CD4-positive, alpha-beta memory T cell (primary cell): Measurements from ENCODE around the gene XKR7. TPM values are rescaled to one million over a fixed set of nuclear protein-coding genes. Genes with fewer than 3 reads are reported as not detected.
A peak's percentile ranks its signal among the peaks of the same experiment; 100 is the strongest.

Experiments used
- CTCF ChIA-PET: fragments of 350-600 bp; sonication (Branson Sonifier 250); formaldehyde crosslinking; loops from one replicate; lab custom pipeline; 2021; ENCODE audit warnings: inconsistent platforms; ENCODE audit not compliant: partially characterized antibody; lab: Charles Lee
- POLR2A ChIA-PET: fragments of 350-600 bp; sonication (Branson Sonifier 250); formaldehyde crosslinking; loops from one replicate; lab custom pipeline; 2021; ENCODE audit not compliant: partially characterized antibody; lab: Charles Lee
- DNase-seq, 5 donors: peaks; one replicate each; pipeline versions ENCODE4 v3.0.0 to v3.0.0-alpha.2; 2020 to 2022; ENCODE audit warnings: mixed read lengths in 1 of 5
- H3K27ac ChIP-seq: one replicate; pipeline ENCODE4 v1.7.0; 2013; ENCODE audit warnings: low read depth, low read length
- H3K27me3 ChIP-seq: 2 replicates; pipeline ENCODE4 v1.7.0; 2013; ENCODE audit warnings: mild to moderate bottlenecking, low read length, moderate library complexity; ENCODE audit not compliant: insufficient read depth
- H3K36me3 ChIP-seq: 2 replicates; pipeline ENCODE4 v1.7.0; 2013; ENCODE audit warnings: mild to moderate bottlenecking, low read length, moderate library complexity; ENCODE audit not compliant: insufficient read depth
- H3K4me1 ChIP-seq: 2 replicates; pipeline ENCODE4 v1.7.0; 2013; ENCODE audit warnings: mild to moderate bottlenecking, low read length, moderate library complexity; ENCODE audit not compliant: insufficient read depth
- H3K4me3 ChIP-seq, 2 donors: one replicate each; pipeline ENCODE4 v1.7.0; 2013; ENCODE audit warnings: low read length in 2 of 2, mild to moderate bottlenecking in 1 of 2
- H3K9me3 ChIP-seq, 2 donors: one replicate each; pipeline ENCODE4 v1.7.0; 2013; ENCODE audit warnings: low read length in 2 of 2, control low read depth in 1 of 2; ENCODE audit not compliant: control insufficient read depth in 1 of 2
- H3K27ac Mint-ChIP-seq, 7 donors: one replicate each; pipeline ENCODE4 v1.8.0; 2020 to 2021; ENCODE audit warnings: mixed read lengths in 7 of 7, mild to moderate bottlenecking in 6 of 7, inconsistent platforms in 3 of 7, moderate library complexity in 3 of 7
- H3K27me3 Mint-ChIP-seq, 2 donors: one replicate each; pipeline ENCODE4 v1.8.0; 2020 to 2021; ENCODE audit warnings: mixed read lengths in 2 of 2
- H3K36me3 Mint-ChIP-seq, 2 donors: one replicate each; pipeline ENCODE4 v1.8.0; 2020 to 2021; ENCODE audit warnings: mixed read lengths in 2 of 2, inconsistent platforms in 1 of 2, mild to moderate bottlenecking in 1 of 2
- H3K4me1 Mint-ChIP-seq, 4 donors: one replicate each; pipeline ENCODE4 v1.8.0; 2020 to 2021; ENCODE audit warnings: mixed read lengths in 4 of 4, mild to moderate bottlenecking in 1 of 4
- H3K4me3 Mint-ChIP-seq, 8 donors: one replicate each; pipeline ENCODE4 v1.8.0; 2020 to 2021; ENCODE audit warnings: mixed read lengths in 8 of 8, mild to moderate bottlenecking in 7 of 8, moderate library complexity in 6 of 8, inconsistent platforms in 3 of 8
- H3K9me3 Mint-ChIP-seq, 8 donors: one replicate each; pipeline ENCODE4 v1.8.0; 2020 to 2021; ENCODE audit warnings: mixed read lengths in 8 of 8, mild to moderate bottlenecking in 5 of 8, inconsistent platforms in 3 of 8, moderate library complexity in 1 of 8
- intact Hi-C: fragments of 100-400 bp; cut with micrococcal nuclease; formaldehyde crosslinking; loops from one replicate; pipeline ENCODE4 v1.15.1; 2023
- polyA plus RNA-seq, 2 donors: library from polyadenylated mRNA; unstranded; fragments of 300-500 nt; fragmentation: Illumina TruSeq; gene quantifications; one replicate each; pipeline ENCODE4 v1.2.3, GENCODE V29; 2021
- total RNA-seq, 2 experiments: library from RNA; stranded (reverse); gene quantifications; one replicate each; pipeline ENCODE4 v1.2.3, GENCODE V29; 2021

The XKR7 gene
- total and polyA plus RNA-seq, 4 experiments from 2014 or later = not detected

DNA sequence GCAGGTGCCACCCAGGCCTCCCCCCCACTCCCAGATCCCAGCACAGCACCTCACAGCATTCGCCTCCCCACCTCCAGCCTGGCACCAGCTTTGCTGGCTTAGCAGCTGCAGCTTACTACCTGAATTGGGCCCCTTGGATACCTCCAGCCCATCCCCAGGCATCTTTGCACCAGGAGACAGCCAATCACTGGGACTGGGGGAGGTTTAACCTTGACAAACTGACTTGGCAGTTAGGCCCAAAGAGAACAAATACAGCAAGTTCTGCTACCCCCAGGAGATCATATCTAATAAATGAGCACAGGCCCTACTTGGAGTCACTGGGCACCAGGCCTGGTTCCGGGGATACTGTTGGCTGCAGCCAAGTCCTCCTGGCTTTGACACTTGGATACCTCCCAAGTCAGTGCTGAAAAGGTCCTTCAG lies 24.9 kb upstream of the XKR7 start:
- peaks cover 0 to 4% (median 0%) of the 10 kb centered on the region in 4 donors for H3K4me1 Mint-ChIP-seq
- no peak overlapping the region for H3K27ac Mint-ChIP-seq
- no peak for DNase-seq
- H3K4me3 Mint-ChIP-seq = no peak overlapping the region
- no peaks in the 10 kb centered on the region for H3K4me1 ChIP-seq
- no peak overlapping the region for H3K4me3 ChIP-seq
- H3K9me3 ChIP-seq = no peaks in the 10 kb centered on the region
- no peaks in the 10 kb centered on the region for H3K27me3 Mint-ChIP-seq
- peaks cover 24 to 56% of the 10 kb centered on the region in 2 donors for H3K36me3 Mint-ChIP-seq
- no peaks in the 10 kb centered on the region for H3K27me3 ChIP-seq
- peaks cover 38% of the 10 kb centered on the region for H3K36me3 ChIP-seq
- intact Hi-C loops = no loop called here
- H3K27ac ChIP-seq = no peak overlapping the region
- CTCF ChIA-PET = interaction anchor here (3.7 kb wide), 1 partner anchor 9 kb away, joined by 19 read pairs; the partner anchor contains the start of gene PDRG1
- H3K9me3 Mint-ChIP-seq = no peaks in the 10 kb centered on the region
- POLR2A ChIA-PET = no interaction called here

DNA sequence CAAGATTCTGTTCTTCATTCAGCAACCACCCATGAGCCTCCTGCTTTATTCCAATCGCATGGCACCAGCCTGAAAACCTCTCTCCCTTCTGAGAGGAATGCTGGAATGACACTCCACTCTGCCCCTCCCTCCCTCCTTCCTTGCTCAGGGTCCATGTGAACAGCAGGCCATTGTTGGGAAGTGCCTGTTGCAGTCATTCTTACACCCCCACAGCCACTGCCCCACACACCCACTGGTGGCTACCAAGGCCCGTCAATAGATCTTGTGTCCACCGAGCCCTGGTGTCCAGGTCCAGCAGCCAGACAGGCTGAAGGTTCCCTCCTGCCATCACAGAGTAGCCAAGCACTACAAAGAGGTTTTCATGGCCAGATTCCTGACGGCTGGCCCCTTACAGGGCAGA lies 22.6 kb upstream of the XKR7 start:
- Mint-ChIP-seq H3K4me3 (no peak overlapping the region), H3K4me1 (peaks cover 9 to 20% (median 13%) of the 10 kb centered on the region in 4 donors), H3K27me3 (no peaks in the 10 kb centered on the region), H3K36me3 (peaks cover 38 to 71% of the 10 kb centered on the region in 2 donors), H3K9me3 (no peaks in the 10 kb centered on the region), H3K27ac (no peak overlapping the region)
- Histone ChIP-seq H3K27ac (no peak overlapping the region), H3K27me3 (no peaks in the 10 kb centered on the region), H3K36me3 (peaks cover 50% of the 10 kb centered on the region), H3K9me3 (no peaks in the 10 kb centered on the region), H3K4me1 (peaks cover 8% of the 10 kb centered on the region), H3K4me3 (no peak overlapping the region)
- no peak for DNase-seq
- ChIA-PET POLR2A (no interaction called here), CTCF (no interaction called here)
- intact Hi-C loops = no loop called here

DNA sequence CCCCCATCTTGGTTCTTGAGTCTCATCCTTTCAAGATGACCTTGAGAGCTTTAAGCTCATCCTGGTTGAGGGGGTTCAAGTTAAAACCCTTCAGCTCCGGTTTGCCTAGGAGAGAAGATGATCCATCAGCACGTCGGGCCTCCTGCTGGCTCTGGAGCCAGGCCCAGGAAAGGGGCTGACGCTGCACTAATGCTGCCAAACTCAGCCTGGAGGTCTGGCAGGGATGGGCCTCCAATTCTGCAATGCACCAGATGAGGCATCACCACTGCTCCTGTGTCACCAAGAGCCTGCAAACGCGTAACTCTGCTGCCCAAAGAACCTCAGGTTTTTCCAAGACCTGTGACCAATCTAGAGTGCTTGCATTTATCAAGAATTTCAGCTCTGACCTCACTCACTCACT lies 22.2 kb upstream of the XKR7 start:
- no peaks in the 10 kb centered on the region for H3K27me3 Mint-ChIP-seq
- no peak overlapping the region for H3K4me3 Mint-ChIP-seq
- H3K27ac ChIP-seq = no peak overlapping the region
- H3K9me3 ChIP-seq = no peaks in the 10 kb centered on the region
- H3K4me3 ChIP-seq = no peak overlapping the region
- peaks cover 38 to 68% of the 10 kb centered on the region in 2 donors for H3K36me3 Mint-ChIP-seq
- ChIA-PET POLR2A (no interaction called here), CTCF (no interaction called here)
- H3K4me1 Mint-ChIP-seq = peaks cover 10 to 25% (median 18%) of the 10 kb centered on the region in 4 donors
- H3K27ac Mint-ChIP-seq = no peak overlapping the region
- intact Hi-C loops = no loop called here
- no peaks in the 10 kb centered on the region for H3K9me3 Mint-ChIP-seq
- DNase-seq = no peak
- no peaks in the 10 kb centered on the region for H3K27me3 ChIP-seq
- peaks cover 13% of the 10 kb centered on the region for H3K4me1 ChIP-seq
- H3K36me3 ChIP-seq = peaks cover 50% of the 10 kb centered on the region

DNA sequence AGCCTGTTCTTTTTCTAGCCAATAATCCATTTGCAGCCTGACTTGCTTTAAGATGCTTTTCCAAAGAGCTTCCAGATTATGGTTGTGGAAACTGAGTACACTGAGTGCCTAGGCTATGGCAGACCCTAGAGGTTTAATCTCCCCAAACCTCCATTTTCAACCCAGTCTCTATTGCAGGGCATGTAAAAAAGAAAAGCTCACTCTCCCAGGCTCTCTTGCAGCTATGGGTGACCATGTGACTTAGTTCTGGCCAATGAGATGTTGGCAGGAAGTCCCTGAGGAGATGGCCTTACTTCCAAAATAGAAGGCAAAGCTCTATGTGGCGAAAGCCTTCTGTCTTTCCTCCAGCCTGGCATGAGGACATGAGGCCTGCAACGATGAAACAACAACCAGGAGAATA lies 19.9 kb upstream of the XKR7 start:
- peaks cover 0 to 2% (median 0%) of the 10 kb centered on the region in 8 donors for H3K9me3 Mint-ChIP-seq
- peaks cover 22 to 40% (median 31%) of the 10 kb centered on the region in 4 donors for H3K4me1 Mint-ChIP-seq
- Histone ChIP-seq H3K36me3 (peaks cover 50% of the 10 kb centered on the region), H3K4me3 (no peak overlapping the region), H3K4me1 (peaks cover 23% of the 10 kb centered on the region), H3K9me3 (no peaks in the 10 kb centered on the region), H3K27ac (no peak overlapping the region), H3K27me3 (no peaks in the 10 kb centered on the region)
- H3K27ac Mint-ChIP-seq = peak overlapping the region in 1 of 7 donors; percentile 37
- H3K4me3 Mint-ChIP-seq = peak overlapping the region in 1 of 8 donors; percentile 20
- ChIA-PET CTCF (interaction anchor here (1.5 kb wide), 1 partner anchor 95 kb away, joined by 3 read pairs; no protein-coding TSS in a partner anchor), POLR2A (no interaction called here)
- peaks cover 2 to 3% of the 10 kb centered on the region in 2 donors for H3K27me3 Mint-ChIP-seq
- peaks cover 31 to 65% of the 10 kb centered on the region in 2 donors for H3K36me3 Mint-ChIP-seq
- intact Hi-C loops = no loop called here
- no peak for DNase-seq

DNA sequence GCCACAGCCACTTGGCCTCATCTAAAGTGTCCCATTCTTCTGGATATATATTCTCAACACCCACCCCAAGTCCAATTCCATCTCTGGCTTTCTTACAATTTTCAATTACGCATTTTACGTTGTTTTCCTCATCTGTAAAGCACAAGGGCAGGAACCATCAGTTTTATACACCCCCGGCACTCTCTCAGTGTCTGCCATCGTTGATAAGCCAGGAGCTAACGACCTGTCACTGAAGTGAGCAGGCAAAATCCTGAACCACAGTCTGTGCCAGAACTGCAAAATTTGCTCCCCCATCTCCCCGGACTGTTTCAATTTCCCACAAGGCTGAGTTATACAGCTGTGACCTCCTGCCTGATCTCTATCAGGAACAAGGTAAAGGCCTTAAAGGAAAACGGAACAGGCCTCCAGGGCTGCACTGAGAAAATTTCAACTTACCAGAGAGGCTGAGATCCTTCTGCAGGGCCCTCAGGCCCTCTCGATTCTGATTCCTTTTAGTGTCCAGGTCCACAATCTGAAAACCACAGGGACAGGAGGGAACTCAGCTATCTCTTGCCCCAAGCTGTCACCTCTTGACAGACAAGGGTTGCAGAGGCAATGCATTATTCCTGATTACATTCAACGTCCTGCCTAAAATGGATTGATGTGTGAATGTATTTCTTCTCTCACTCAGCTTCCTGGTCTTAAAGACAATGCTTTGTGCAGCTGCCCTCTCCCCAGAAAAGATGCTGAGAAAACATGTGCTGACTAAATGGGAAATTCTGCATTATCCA lies 17.9 kb upstream of the XKR7 start:
- POLR2A ChIA-PET = no interaction called here
- Histone ChIP-seq H3K4me3 (no peak overlapping the region), H3K27me3 (no peaks in the 10 kb centered on the region), H3K27ac (no peak overlapping the region), H3K36me3 (peaks cover 42% of the 10 kb centered on the region), H3K9me3 (no peaks in the 10 kb centered on the region), H3K4me1 (peaks cover 23% of the 10 kb centered on the region)
- peaks cover 6 to 7% of the 10 kb centered on the region in 2 donors for H3K27me3 Mint-ChIP-seq
- peak overlapping the region; percentile 96 to 100 (median 98) for H3K4me3 Mint-ChIP-seq
- peak in 1 of 5 donors; percentile 33 for DNase-seq
- peaks cover 0 to 2% (median 0%) of the 10 kb centered on the region in 8 donors for H3K9me3 Mint-ChIP-seq
- CTCF ChIA-PET = interaction anchor here (5.7 kb wide), 1 partner anchor 97 kb away, joined by 101 read pairs; no protein-coding TSS in a partner anchor
- intact Hi-C loops = loop anchor here (5.0 kb wide), 1 partner anchor 157 kb away; the partner anchor contains the start of gene TM9SF4
- peaks cover 22 to 40% (median 31%) of the 10 kb centered on the region in 4 donors for H3K4me1 Mint-ChIP-seq
- H3K36me3 Mint-ChIP-seq = peaks cover 24 to 50% of the 10 kb centered on the region in 2 donors
- peak overlapping the region in 3 of 7 donors; percentile 19 to 97 (median 20) for H3K27ac Mint-ChIP-seq

DNA sequence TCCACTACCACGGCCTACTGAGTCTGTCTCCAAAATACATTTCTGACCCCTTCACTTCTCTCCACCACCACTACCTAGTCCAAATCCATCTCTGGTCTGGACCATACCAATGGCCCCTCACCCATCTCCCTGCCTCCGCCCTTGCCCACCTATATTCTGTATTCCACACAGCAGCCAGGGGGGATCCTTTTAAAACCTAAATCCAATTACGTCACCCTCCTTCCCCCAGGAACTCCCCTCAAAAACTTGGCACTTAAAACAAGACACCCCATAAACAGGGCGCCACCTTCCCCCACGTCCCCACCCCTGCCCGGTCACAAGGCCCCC lies 16.8 kb upstream of the XKR7 start:
- ChIA-PET POLR2A (interaction anchor here (0.8 to 1.3 kb wide), 2 partner anchors 17 to 36 kb away, joined by 4 read pairs; partner anchors contain the start of gene XKR7), CTCF (interaction anchor here (0.7 to 5.7 kb wide), 8 partner anchors 8 to 142 kb away, joined by 3 to 101 read pairs (median 9); no protein-coding TSS in a partner anchor)
- Mint-ChIP-seq H3K9me3 (peaks cover 0 to 2% (median 0%) of the 10 kb centered on the region in 8 donors), H3K4me3 (peak overlapping the region; percentile 96 to 100 (median 98)), H3K4me1 (peaks cover 22 to 38% (median 31%) of the 10 kb centered on the region in 4 donors), H3K27ac (peak overlapping the region; percentile 85 to 99 (median 97)), H3K27me3 (peaks cover 8 to 11% of the 10 kb centered on the region in 2 donors), H3K36me3 (peaks cover 20 to 39% of the 10 kb centered on the region in 2 donors)
- H3K27ac ChIP-seq = peak overlapping the region; percentile 79
- DNase-seq = no peak
- peaks cover 31% of the 10 kb centered on the region for H3K36me3 ChIP-seq
- no peaks in the 10 kb centered on the region for H3K27me3 ChIP-seq
- no peaks in the 10 kb centered on the region for H3K9me3 ChIP-seq
- H3K4me3 ChIP-seq = peak overlapping the region; percentile 68 to 92
- peaks cover 23% of the 10 kb centered on the region for H3K4me1 ChIP-seq
- intact Hi-C loops = loop anchor here (5.0 kb wide), 1 partner anchor 156 kb away; the partner anchor contains the start of gene TM9SF4
